Suppressor macrophage (primary cell): ENCODE data around the gene MUC5B.
"Not testable (repeated sequence)": the region's sequence is repeated elsewhere in the genome, so short reads cannot be mapped to it uniquely, and the experiment has no call there.

Source experiments
- DNase-seq, 4 experiments: peaks; one replicate each; pipeline ENCODE4 v3.0.0-alpha.2; 2020 to 2022

MUC5B gene

GRCh38 chr11:1233351-1234053 is 10.6 kb downstream of the MUC5B start:
- no peak for DNase-seq

DNA sequence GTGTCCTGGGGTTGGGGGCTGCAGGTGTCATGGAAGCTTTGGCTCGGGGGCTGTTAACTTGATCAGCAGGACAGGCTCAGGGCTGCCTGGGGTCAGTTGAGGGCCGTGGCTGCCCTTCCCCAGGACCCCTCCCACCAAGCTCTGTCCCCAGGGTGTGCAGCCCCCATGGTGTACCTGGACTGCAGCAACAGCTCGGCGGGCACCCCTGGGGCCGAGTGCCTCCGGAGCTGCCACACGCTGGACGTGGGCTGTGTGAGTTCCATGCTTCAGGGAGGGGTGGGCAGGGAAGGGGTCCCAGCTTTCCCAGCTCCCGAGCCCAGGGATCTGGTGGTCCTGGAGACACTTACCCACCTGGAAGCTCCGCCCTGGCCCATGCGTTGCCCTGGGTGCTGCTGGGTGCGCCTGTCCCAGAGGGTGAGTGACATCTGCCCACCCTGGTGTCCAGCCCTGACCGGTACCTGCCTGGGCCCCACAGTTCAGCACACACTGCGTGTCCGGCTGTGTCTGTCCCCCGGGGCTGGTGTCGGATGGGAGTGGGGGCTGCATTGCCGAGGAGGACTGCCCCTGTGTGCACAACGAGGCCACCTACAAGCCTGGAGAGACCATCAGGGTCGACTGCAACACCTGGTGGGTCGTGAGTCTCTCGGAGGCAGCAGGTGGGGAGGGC is 11.3 kb downstream of the MUC5B start:
- DNase-seq = no peak

- DNase-seq = no peak
Measured at GRCh38 chr11:1234771-1235305, 12.0 kb downstream of the MUC5B start.

GRCh38 chr11:1235306-1235900 is 12.5 kb downstream of the MUC5B start:
- no peak for DNase-seq

- DNase-seq = no peak
Measured at GRCh38 chr11:1235901-1236315, 13.0 kb downstream of the MUC5B start.

GRCh38 chr11:1236316-1237127 is 13.7 kb downstream of the MUC5B start:
- no peak for DNase-seq

GRCh38 chr11:1237128-1237580 is 14.3 kb downstream of the MUC5B start:
- DNase-seq = no peak

GRCh38 chr11:1237851-1238250 is 15.0 kb downstream of the MUC5B start:
- DNase-seq = no peak

DNA sequence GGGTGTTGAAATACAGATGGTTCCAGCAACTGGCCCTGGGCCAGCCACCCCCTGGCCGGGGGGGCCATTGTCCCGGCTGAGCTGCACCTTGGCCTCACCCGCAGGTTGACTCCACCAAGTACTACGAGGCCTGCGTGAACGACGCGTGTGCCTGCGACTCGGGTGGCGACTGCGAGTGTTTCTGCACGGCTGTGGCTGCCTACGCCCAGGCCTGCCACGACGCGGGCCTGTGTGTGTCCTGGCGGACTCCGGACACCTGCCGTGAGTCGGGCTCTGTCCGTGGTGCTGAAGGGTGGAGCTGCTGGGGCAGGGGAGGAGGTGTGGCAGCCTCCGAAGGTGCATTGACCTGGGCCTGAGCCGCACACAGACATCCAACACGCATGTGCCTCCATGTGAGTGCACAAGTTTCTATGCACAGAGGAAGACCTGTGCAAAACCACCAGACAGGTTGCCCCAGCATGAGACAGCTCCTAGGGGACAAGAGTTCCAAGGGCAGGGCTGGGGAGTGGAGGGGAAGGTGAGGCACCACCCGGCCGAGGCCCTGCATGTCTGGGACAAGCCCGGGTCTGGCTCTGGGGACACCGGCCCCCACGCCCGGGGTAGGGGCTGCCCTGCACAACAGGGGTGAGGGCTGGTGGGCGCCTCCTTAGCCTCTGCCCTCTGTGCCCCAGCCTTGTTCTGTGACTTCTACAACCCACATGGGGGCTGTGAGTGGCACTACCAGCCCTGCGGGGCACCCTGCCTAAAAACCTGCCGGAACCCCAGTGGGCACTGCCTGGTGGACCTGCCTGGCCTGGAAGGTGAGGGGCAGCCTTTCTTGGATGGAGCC is 16.1 kb downstream of the MUC5B start:
- no peak for DNase-seq

DNA sequence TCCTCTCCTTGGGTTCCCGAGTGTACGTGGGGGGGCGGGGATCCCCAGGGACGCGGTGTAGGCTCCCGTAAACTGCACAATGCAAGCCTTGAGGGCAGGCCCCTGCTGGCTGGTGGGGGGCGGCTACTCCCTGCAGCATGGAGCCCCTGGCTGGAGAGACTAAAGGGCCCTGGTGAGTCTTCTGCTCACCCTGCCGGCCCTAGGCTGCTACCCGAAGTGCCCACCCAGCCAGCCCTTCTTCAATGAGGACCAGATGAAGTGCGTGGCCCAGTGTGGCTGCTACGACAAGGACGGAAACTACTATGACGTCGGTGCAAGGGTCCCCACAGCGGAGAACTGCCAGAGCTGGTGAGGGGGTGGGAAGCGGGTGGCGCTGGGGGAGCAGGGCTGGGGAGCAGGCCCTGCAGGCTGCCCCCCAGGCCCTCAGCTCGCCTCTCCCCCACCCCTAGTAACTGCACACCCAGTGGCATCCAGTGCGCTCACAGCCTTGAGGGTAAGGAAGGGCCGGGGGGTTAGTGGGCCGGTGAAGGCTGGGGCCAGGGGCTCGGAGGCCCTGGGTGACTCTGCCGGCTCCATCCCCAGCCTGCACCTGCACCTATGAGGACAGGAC is 16.8 kb downstream of the MUC5B start:
- DNase-seq = no peak

DNA sequence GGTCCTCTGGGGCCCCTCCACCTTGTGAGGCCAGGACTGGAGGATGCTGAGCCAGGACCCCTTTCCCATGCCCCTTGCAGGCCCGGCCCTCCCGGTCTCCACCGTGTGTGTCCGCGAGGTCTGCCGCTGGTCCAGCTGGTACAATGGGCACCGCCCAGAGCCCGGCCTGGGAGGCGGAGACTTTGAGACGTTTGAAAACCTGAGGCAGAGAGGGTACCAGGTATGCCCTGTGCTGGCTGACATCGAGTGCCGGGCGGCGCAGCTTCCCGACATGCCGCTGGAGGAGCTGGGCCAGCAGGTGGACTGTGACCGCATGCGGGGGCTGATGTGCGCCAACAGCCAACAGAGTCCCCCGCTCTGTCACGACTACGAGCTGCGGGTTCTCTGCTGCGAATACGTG is 17.9 kb downstream of the MUC5B start:
- no peak for DNase-seq

GRCh38 chr11:1241706-1242105 is 18.8 kb downstream of the MUC5B start:
- DNase-seq = no peak

- no peak for DNase-seq
Measured at GRCh38 chr11:1242289-1242688, 19.4 kb downstream of the MUC5B start.

- DNase-seq = not testable (repeated sequence)
Measured at GRCh38 chr11:1242751-1243150, 19.9 kb downstream of the MUC5B start.

DNA sequence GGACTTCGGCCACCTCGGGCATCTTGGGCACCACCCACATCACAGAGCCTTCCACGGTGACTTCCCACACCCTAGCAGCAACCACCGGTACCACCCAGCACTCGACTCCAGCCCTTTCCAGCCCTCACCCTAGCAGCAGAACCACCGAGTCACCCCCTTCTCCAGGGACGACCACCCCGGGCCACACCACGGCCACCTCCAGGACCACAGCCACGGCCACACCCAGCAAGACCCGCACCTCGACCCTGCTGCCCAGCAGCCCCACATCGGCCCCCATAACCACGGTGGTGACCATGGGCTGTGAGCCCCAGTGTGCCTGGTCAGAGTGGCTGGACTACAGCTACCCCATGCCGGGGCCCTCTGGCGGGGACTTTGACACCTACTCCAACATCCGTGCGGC is 20.7 kb downstream of the MUC5B start:
- not testable (repeated sequence) for DNase-seq

GRCh38 chr11:1244557-1244956 is 21.7 kb downstream of the MUC5B start:
- not testable (repeated sequence) for DNase-seq

- not testable (repeated sequence) for DNase-seq
Measured at GRCh38 chr11:1245717-1246116, 22.9 kb downstream of the MUC5B start.

DNA sequence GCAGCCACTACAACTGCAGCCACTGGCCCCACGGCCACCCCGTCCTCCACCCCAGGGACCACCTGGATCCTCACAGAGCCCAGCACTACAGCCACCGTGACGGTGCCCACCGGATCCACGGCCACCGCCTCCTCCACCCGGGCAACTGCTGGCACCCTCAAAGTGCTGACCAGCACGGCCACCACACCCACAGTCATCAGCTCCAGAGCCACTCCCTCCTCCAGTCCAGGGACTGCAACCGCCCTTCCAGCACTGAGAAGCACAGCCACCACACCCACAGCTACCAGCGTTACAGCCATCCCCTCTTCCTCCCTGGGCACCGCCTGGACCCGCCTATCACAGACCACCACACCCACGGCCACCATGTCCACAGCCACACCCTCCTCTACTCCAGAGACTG is 23.4 kb downstream of the MUC5B start:
- DNase-seq = not testable (repeated sequence)

GRCh38 chr11:1247026-1247425 is 24.2 kb downstream of the MUC5B start:
- DNase-seq = not testable (repeated sequence)

GRCh38 chr11:1248951-1249350 is 26.1 kb downstream of the MUC5B start:
- not testable (repeated sequence) for DNase-seq

DNA sequence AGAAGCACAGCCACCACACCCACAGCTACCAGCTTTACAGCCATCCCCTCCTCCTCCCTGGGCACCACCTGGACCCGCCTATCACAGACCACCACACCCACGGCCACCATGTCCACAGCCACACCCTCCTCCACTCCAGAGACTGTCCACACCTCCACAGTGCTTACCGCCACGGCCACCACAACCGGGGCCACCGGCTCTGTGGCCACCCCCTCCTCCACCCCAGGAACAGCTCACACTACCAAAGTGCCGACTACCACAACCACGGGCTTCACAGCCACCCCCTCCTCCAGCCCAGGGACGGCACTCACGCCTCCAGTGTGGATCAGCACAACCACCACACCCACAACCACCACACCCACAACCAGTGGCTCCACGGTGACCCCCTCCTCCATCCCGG is 27.5 kb downstream of the MUC5B start:
- DNase-seq = not testable (repeated sequence)
